ENCODE measurements around the gene NARF.
"Not testable (repeated sequence)": the region's sequence is repeated elsewhere in the genome, so short reads cannot be mapped to it uniquely, and the experiment has no call there.

Gene NARF

GRCh38 chr17:82453151-82453550, 5.4 kb upstream of the NARF start:
- WGBS (ENCODE audit: insufficient coverage) = no CpG with 5 or more reads among the region's 7 CpGs
- H3K4me3 ChIP-seq (ENCODE audit: control insufficient read depth in 1 of 7, extremely low read depth in 1 of 7, insufficient read depth in 4 of 7, low read depth in 2 of 7, low read length in 6 of 7); CTCF ChIA-PET; H3K27me3 ChIP-seq (replicated peaks in 2 of 5; ENCODE audit: control insufficient read depth in 4 of 5, insufficient read depth in 5 of 5, low read length in 4 of 5); H3K9me3 ChIP-seq (ENCODE audit: control extremely low read depth in 1 of 5, control insufficient read depth in 4 of 5, insufficient read depth in 2 of 5, low read depth in 1 of 5, low read length in 4 of 5); POLR2A ChIA-PET; H3K36me3 ChIP-seq (ENCODE audit: control insufficient read depth in 4 of 4, insufficient read depth in 4 of 4, low read length in 3 of 4); DNase-seq; H3K27ac ChIP-seq (ENCODE audit: insufficient read depth in 1 of 2, low read depth in 1 of 2, low read length in 2 of 2, poor library complexity in 1 of 2, severe bottlenecking in 2 of 2): not testable (repeated sequence)
- peaks cover 16 to 45% (median 36%) of the 10 kb centered on the region in 4 experiments for H3K4me1 ChIP-seq (ENCODE audit: control extremely low read depth in 1 of 4, control insufficient read depth in 4 of 4, insufficient read depth in 4 of 4, low read length in 3 of 4)

GRCh38 chr17:82453706-82454105, 4.8 kb upstream of the NARF start:
- H3K36me3 ChIP-seq (ENCODE audit: control insufficient read depth in 4 of 4, insufficient read depth in 4 of 4, low read length in 3 of 4); POLR2A ChIA-PET; H3K9me3 ChIP-seq (ENCODE audit: control extremely low read depth in 1 of 5, control insufficient read depth in 4 of 5, insufficient read depth in 2 of 5, low read depth in 1 of 5, low read length in 4 of 5); H3K27me3 ChIP-seq (replicated peaks in 2 of 5; ENCODE audit: control insufficient read depth in 4 of 5, insufficient read depth in 5 of 5, low read length in 4 of 5); DNase-seq; H3K4me3 ChIP-seq (ENCODE audit: control insufficient read depth in 1 of 7, extremely low read depth in 1 of 7, insufficient read depth in 4 of 7, low read depth in 2 of 7, low read length in 6 of 7); CTCF ChIA-PET; H3K27ac ChIP-seq (ENCODE audit: insufficient read depth in 1 of 2, low read depth in 1 of 2, low read length in 2 of 2, poor library complexity in 1 of 2, severe bottlenecking in 2 of 2): not testable (repeated sequence)
- WGBS (ENCODE audit: insufficient coverage) = 93% methylated on average over 16 of the region's 21 CpGs
- peaks cover 15 to 45% (median 35%) of the 10 kb centered on the region in 4 experiments for H3K4me1 ChIP-seq (ENCODE audit: control extremely low read depth in 1 of 4, control insufficient read depth in 4 of 4, insufficient read depth in 4 of 4, low read length in 3 of 4)

- POLR2A ChIA-PET = interaction anchor here (0.6 to 1.0 kb wide), 2 partner anchors 8 to 159 kb away, joined by 3 to 6 read pairs; no protein-coding TSS in a partner anchor
Observed at GRCh38 chr17:82457073-82457928, 1.2 kb upstream of the NARF start.

GRCh38 chr17:82457929-82458178, 687 bp upstream of the NARF start:
- Histone ChIP-seq H3K27me3 (replicated peaks in 2 of 5; ENCODE audit: control insufficient read depth in 4 of 5, insufficient read depth in 5 of 5, low read length in 4 of 5) (no peaks in the 10 kb centered on the region), H3K27ac (ENCODE audit: insufficient read depth in 1 of 2, low read depth in 1 of 2, low read length in 2 of 2, poor library complexity in 1 of 2, severe bottlenecking in 2 of 2) (peak overlapping the region; percentile 95 to 98), H3K36me3 (ENCODE audit: control insufficient read depth in 4 of 4, insufficient read depth in 4 of 4, low read length in 3 of 4) (peaks cover 4 to 25% (median 20%) of the 10 kb centered on the region in 4 experiments), H3K9me3 (ENCODE audit: control extremely low read depth in 1 of 5, control insufficient read depth in 4 of 5, insufficient read depth in 2 of 5, low read depth in 1 of 5, low read length in 4 of 5) (no peaks in the 10 kb centered on the region), H3K4me3 (ENCODE audit: control insufficient read depth in 1 of 7, extremely low read depth in 1 of 7, insufficient read depth in 4 of 7, low read depth in 2 of 7, low read length in 6 of 7) (peak overlapping the region; percentile 53 to 97 (median 85)), H3K4me1 (ENCODE audit: control extremely low read depth in 1 of 4, control insufficient read depth in 4 of 4, insufficient read depth in 4 of 4, low read length in 3 of 4) (peaks cover 7 to 24% (median 19%) of the 10 kb centered on the region in 4 experiments)
- 0% methylated on average over 7 of the region's 8 CpGs for WGBS (ENCODE audit: insufficient coverage)
- DNase-seq = no peak
- ChIA-PET POLR2A (interaction anchor here (0.6 to 1.0 kb wide), 2 partner anchors 9 to 159 kb away, joined by 3 to 6 read pairs; no protein-coding TSS in a partner anchor), CTCF (interaction anchor here (0.9 to 1.3 kb wide), 2 partner anchors 9 to 96 kb away, joined by 3 to 4 read pairs; no protein-coding TSS in a partner anchor)

More at GRCh38 chr17:82457073-82457928, 1.2 kb upstream of the NARF start:
- Histone ChIP-seq H3K4me1 (ENCODE audit: control extremely low read depth in 1 of 4, control insufficient read depth in 4 of 4, insufficient read depth in 4 of 4, low read length in 3 of 4) (peaks cover 7 to 24% (median 19%) of the 10 kb centered on the region in 4 experiments), H3K9me3 (ENCODE audit: control extremely low read depth in 1 of 5, control insufficient read depth in 4 of 5, insufficient read depth in 2 of 5, low read depth in 1 of 5, low read length in 4 of 5) (no peaks in the 10 kb centered on the region), H3K27ac (ENCODE audit: insufficient read depth in 1 of 2, low read depth in 1 of 2, low read length in 2 of 2, poor library complexity in 1 of 2, severe bottlenecking in 2 of 2) (peak overlapping the region; percentile 95 to 98), H3K4me3 (ENCODE audit: control insufficient read depth in 1 of 7, extremely low read depth in 1 of 7, insufficient read depth in 4 of 7, low read depth in 2 of 7, low read length in 6 of 7) (peak overlapping the region in 6 of 7 experiments; percentile 53 to 92 (median 85)), H3K27me3 (replicated peaks in 2 of 5; ENCODE audit: control insufficient read depth in 4 of 5, insufficient read depth in 5 of 5, low read length in 4 of 5) (no peaks in the 10 kb centered on the region), H3K36me3 (ENCODE audit: control insufficient read depth in 4 of 4, insufficient read depth in 4 of 4, low read length in 3 of 4) (peaks cover 4 to 20% (median 15%) of the 10 kb centered on the region in 4 experiments)
- CTCF ChIA-PET = interaction anchor here (0.8 to 1.3 kb wide), 4 partner anchors 8 to 97 kb away, joined by 3 to 4 read pairs (median 3); no protein-coding TSS in a partner anchor
- WGBS (ENCODE audit: insufficient coverage) = 67% methylated on average over 9 of the region's 10 CpGs
- DNase-seq = peak in 1 of 3 donors; percentile 5

- peak overlapping the region; percentile 62 to 97 (median 85) for H3K4me3 ChIP-seq (ENCODE audit: control insufficient read depth in 1 of 7, extremely low read depth in 1 of 7, insufficient read depth in 4 of 7, low read depth in 2 of 7, low read length in 6 of 7)
- no peaks in the 10 kb centered on the region for H3K9me3 ChIP-seq (ENCODE audit: control extremely low read depth in 1 of 5, control insufficient read depth in 4 of 5, insufficient read depth in 2 of 5, low read depth in 1 of 5, low read length in 4 of 5)
- ChIA-PET POLR2A (interaction anchor here (0.7 to 1.6 kb wide), 5 partner anchors 9 to 62 kb away, joined by 3 to 5 read pairs (median 3); partner anchors contain the start of gene FOXK2), CTCF (no interaction called here)
- no peaks in the 10 kb centered on the region for H3K27me3 ChIP-seq (replicated peaks in 2 of 5; ENCODE audit: control insufficient read depth in 4 of 5, insufficient read depth in 5 of 5, low read length in 4 of 5)
- H3K27ac ChIP-seq (ENCODE audit: insufficient read depth in 1 of 2, low read depth in 1 of 2, low read length in 2 of 2, poor library complexity in 1 of 2, severe bottlenecking in 2 of 2) = peak overlapping the region; percentile 95 to 98
- WGBS (ENCODE audit: insufficient coverage) = 0% methylated on average over 61 of the region's 62 CpGs
- H3K36me3 ChIP-seq (ENCODE audit: control insufficient read depth in 4 of 4, insufficient read depth in 4 of 4, low read length in 3 of 4) = peaks cover 11 to 36% (median 31%) of the 10 kb centered on the region in 4 experiments
- DNase-seq = peak in 2 of 3 donors; percentile 64 to 65
- H3K4me1 ChIP-seq (ENCODE audit: control extremely low read depth in 1 of 4, control insufficient read depth in 4 of 4, insufficient read depth in 4 of 4, low read length in 3 of 4) = peaks cover 7 to 24% (median 19%) of the 10 kb centered on the region in 4 experiments
Observed at GRCh38 chr17:82458885-82459424, 414 bp downstream of the NARF start.

GRCh38 chr17:82459936-82460335, 1.4 kb downstream of the NARF start:
- peak overlapping the region in 2 of 7 experiments; percentile 77 to 85 for H3K4me3 ChIP-seq (ENCODE audit: control insufficient read depth in 1 of 7, extremely low read depth in 1 of 7, insufficient read depth in 4 of 7, low read depth in 2 of 7, low read length in 6 of 7)
- POLR2A ChIA-PET = interaction anchor here (1.6 kb wide), 1 partner anchor 11 kb away, joined by 5 read pairs; no protein-coding TSS in a partner anchor
- H3K9me3 ChIP-seq (ENCODE audit: control extremely low read depth in 1 of 5, control insufficient read depth in 4 of 5, insufficient read depth in 2 of 5, low read depth in 1 of 5, low read length in 4 of 5); DNase-seq; CTCF ChIA-PET; H3K27me3 ChIP-seq (replicated peaks in 2 of 5; ENCODE audit: control insufficient read depth in 4 of 5, insufficient read depth in 5 of 5, low read length in 4 of 5): not testable (repeated sequence)
- H3K4me1 ChIP-seq (ENCODE audit: control extremely low read depth in 1 of 4, control insufficient read depth in 4 of 4, insufficient read depth in 4 of 4, low read length in 3 of 4) = peaks cover 7 to 24% (median 19%) of the 10 kb centered on the region in 4 experiments
- WGBS (ENCODE audit: insufficient coverage) = over 99% methylated on average over 9 of the region's 9 CpGs
- H3K27ac ChIP-seq (ENCODE audit: insufficient read depth in 1 of 2, low read depth in 1 of 2, low read length in 2 of 2, poor library complexity in 1 of 2, severe bottlenecking in 2 of 2) = peak overlapping the region in 1 of 2 experiments; percentile 98
- H3K36me3 ChIP-seq (ENCODE audit: control insufficient read depth in 4 of 4, insufficient read depth in 4 of 4, low read length in 3 of 4) = peaks cover 15 to 46% (median 41%) of the 10 kb centered on the region in 4 experiments

Data from common myeloid progenitor, CD34-positive (primary cell).